GM23248 (cell line): Measurements from ENCODE around the gene GMEB2.

Source experiments
- EZH2 ChIP-seq: fragments of 200-600 bp; sonication (generic); IDR thresholded peaks from 2 replicates; pipeline ENCODE4 v1.6.1; 2018; ENCODE audit warnings: antibody characterized with exemption, mild to moderate bottlenecking; ENCODE audit not compliant: insufficient read depth, poor library complexity, severe bottlenecking
- EZH2phosphoT487 ChIP-seq: fragments of 200-600 bp; sonication (generic); IDR thresholded peaks from 2 replicates; pipeline ENCODE4 v1.6.1; 2018; ENCODE audit warnings: antibody characterized with exemption, moderate library complexity, mild to moderate bottlenecking, low read depth; ENCODE audit not compliant: insufficient read depth

- TF ChIP-seq EZH2phosphoT487 (no peak), EZH2 (no peak)
These were observed 85.5 kb downstream of the GMEB2 start for GRCh38 chr20:63541371-63541770.
